GM18870 (cell line): ENCODE measurements around the gene ZNF805.
"Not testable (repeated sequence)": the region's sequence is repeated elsewhere in the genome, so short reads cannot be mapped to it uniquely, and the experiment has no call there.

ENCODE experiments used
- ATAC-seq: cut with Tn5 transposase; IDR thresholded peaks from one replicate; pipeline ENCODE4 v1.9.1; 2021; ENCODE audit warnings: moderate library complexity; ENCODE audit not compliant: unreplicated experiment

Gene ZNF805

GRCh38 chr19:57267291-57267690 lies 26.9 kb downstream of the ZNF805 start:
- no peak for ATAC-seq

DNA sequence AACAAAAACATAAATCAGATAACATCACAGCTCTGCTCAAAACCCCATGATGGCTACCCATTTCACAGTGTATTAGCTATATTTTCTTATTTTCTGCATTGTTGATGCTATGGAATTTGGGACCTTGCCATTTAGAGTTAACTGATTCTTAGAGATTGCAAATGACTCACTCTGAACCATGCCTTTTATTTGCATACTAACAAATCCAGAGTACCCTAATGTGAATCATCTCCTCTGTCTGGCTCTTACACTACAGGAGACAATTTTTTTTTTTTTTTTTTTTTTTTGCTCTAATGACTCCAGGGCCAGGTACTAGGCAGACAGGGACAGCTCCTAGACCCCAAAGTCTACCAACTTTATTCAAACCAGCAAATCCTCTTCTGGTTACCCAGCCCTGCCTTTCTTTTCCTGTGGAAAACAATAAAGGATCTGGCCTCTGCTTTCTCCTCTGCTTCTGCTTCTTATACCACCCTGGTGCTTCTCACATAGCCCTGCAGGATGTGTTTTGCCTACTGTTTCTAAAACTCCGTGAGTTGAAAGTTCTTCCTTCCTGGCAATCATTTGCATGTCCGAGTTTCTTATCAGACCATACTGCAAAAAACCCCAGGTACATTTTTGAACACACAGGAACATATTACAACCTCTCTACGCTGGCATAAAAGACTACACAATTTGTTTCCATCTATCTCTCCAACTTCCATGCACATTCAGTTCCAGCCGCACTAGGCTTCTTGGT lies 29.3 kb downstream of the ZNF805 start:
- peak; percentile 40 for ATAC-seq

DNA sequence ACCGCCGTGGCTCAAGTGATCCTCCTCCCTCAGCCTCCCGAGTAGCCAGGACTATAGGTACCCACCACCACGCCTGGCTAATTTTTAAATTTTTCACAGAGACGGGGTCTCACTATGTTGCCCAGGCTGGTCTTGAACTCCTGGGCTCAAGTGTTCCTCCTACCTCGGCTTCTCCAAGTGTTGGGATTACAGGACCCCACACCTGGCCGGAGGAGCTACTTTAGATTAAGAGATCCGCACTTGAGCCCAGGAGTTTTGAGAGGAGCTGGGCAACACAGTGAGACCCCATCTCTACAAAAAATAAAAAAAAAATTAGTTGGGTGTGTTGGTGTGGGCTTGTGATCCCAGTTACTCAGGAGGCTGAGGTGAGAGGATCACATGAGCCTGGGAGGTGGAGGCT lies 30.8 kb downstream of the ZNF805 start:
- ATAC-seq, result no peak

GRCh38 chr19:57273014-57273413 lies 32.6 kb downstream of the ZNF805 start:
- ATAC-seq, result no peak

DNA sequence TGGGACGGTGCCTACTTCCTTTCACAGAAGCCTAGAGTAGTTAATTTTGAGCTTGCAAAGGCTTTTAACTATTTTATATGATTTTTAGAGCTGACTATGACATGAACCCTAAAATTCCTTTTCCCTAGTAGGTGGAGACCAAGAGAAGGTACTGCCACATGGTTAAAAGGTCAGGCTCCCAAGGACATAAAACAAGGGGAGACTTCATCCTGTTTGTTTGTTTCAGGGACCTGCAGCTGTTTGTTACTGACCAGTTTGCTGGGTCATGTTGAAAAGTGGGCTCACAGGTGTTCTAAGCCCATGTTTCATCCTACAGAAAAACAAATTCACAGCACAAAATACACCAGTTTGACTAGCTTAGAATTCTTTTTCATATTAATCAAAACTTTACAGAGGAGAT lies 36.0 kb downstream of the ZNF805 start:
- ATAC-seq, result no peak

GRCh38 chr19:57278481-57278880 lies 38.0 kb downstream of the ZNF805 start:
- ATAC-seq, result not testable (repeated sequence)

GRCh38 chr19:57279418-57280164 lies 39.2 kb downstream of the ZNF805 start:
- ATAC-seq, result peak; percentile 59

DNA sequence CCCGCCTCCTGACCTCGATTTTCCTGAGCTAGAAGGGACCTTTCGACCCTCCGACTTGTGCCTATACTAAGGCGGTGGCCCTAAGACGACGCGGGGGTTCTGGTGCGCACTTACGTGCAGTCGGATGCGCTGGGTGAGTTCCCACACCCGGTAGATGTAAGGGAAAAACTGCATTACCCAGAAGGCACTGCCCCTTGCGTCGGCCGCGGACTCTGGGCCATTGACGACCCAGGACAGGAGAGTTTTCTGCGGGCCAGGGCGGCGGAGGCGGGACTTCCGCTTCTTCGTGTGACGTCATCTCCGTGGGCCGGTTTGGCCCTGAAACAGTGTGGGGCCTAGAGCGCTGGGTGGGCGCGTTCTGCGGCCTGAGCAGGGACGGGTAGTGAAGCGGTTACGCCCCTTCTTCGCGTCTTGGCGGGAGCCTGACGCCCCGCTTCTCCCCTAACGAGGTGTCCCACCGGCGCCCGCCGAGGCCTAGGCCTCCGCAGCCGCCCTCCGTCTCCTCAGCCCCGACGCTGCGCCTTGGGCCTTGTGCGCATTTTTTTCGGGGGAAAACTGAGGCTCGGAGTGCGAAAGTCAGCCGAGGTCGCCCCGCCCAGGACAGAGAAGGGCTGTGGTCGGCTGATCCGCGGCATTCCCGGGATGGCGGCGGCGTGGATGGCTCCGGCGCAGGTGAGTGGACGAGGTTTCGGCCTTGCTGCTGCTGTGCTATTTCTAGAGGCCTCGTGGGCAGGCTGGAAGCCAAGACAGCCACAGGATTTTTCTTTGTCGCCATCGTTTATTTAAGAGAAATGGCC lies 39.9 kb downstream of the ZNF805 start, which contains the start of gene ZNF460:
TSS of gene ZNF460 (plus strand) at position 321 of the 797 bp plus-strand sequence. CDS start at position 643, 322 bp downstream.
- peak; percentile 65 for ATAC-seq

DNA sequence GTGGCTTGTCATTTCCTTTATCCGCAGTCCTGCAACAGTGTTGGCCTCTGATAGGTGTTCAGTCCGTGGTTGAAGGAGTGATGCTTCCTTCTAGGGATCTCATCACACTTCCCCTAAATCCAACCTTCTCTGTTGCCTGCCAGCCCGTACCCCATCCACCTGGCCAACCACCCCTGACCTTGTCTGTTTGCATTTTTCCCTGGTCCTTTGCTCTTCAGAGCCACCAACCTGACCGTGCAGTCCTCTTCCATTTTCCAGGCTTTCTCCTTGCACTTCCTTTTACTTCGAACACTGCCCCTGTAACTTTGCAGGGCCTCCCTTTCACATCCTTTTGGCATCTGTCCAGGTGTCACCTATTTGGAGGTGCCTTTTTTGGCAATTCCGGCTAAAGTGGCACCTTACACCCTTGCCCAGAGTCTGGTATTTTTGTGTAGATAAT lies 40.5 kb downstream of the ZNF805 start:
- no peak for ATAC-seq

GRCh38 chr19:57282011-57282643 lies 41.7 kb downstream of the ZNF805 start:
- ATAC-seq, result no peak

GRCh38 chr19:57288373-57288772 lies 47.9 kb downstream of the ZNF805 start:
- no peak for ATAC-seq

DNA sequence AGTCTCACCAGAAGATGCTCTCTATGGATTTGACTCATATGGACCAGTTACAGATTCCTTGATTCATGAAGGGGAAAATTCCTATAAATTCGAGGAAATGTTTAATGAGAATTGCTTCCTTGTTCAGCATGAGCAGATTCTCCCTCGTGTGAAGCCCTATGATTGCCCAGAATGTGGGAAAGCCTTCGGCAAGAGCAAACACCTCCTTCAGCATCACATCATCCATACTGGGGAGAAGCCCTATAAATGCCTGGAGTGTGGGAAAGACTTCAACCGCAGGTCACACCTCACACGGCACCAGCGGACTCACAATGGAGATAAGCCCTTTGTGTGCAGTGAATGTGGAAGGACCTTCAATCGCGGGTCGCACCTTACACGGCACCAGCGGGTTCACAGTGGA lies 50.5 kb downstream of the ZNF805 start:
- no peak for ATAC-seq

DNA sequence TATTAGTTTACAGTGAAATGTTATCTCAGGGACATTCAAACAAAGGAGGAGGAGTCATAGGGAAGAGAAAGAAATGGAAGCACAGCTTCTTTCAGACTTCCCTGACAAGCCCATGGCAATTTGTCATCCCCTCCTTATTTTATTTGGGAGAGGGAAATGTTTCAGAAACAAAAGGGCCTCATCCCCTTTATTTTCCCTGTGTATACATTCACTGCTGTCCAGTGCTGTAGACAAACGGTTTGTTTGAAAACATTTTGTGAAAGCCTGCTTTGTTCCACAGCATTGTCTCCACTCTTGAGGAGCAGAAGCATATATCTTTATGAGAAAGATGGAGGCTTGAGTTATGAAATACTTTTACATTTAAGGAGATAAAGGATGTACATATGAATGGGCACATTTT lies 52.1 kb downstream of the ZNF805 start:
- ATAC-seq, result no peak

DNA sequence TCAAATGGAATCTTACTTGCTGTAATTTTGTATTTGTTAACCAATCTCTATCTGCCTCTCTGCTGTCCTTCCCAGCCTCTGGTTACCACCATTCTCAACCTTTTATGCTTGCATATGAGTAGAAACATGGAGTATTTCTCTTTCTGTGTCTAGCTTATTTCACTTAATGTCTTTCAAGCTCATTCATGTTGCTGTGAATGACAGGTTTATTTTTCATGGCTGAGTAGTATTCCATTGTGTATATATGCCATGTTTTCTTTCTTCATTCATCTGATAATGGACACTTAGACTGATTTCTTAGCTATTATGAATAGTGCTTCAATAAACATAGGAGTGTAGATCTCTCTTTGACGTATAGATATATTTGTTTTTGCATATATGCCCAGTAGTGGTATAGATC lies 53.3 kb downstream of the ZNF805 start:
- ATAC-seq, result no peak

GRCh38 chr19:57302020-57302465 lies 61.6 kb downstream of the ZNF805 start:
- no peak for ATAC-seq

DNA sequence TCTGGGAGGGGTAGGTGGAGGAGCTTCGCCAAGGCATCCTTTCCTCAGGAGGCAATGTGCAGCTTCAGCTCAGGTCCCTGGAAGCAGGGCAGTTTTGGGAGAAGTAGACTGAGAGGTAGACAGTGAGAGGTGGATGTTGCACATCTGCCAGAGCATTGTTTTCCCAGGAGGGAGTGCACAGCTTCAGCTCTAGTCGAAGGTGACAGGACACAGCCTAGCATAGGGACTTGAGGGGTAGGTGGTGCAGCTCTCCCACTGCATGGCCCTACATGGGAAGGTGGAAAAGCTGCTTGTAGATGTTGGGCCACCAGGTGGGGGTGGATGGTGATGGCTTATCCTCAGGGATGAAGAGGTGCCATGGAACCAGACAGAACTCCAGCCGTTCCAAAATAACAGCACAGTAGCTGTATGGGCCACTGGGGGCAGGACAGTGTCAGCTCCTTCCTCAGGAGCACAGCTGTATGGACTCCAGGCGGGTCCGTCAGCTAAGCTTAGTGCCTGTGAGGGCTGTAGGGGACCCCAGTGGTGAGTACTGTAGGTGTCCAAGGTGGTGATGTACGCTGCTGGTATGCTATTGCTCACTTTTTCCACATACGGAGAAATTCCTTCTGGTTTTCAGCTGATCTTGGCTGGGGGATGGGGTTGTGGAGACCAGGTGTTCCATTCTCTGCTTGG lies 62.4 kb downstream of the ZNF805 start:
- ATAC-seq, result no peak
